Middle frontal gyrus (tissue), 1 donor: ENCODE data around the gene ABAT.

Source experiments
- DNase-seq: peaks from one replicate; pipeline ENCODE4 v3.0.0-alpha.2; 2015; ENCODE audit warnings: low spot score; ENCODE audit errors: extremely low spot score

Gene ABAT

GRCh38 chr16:8816967-8817655 lies 142.7 kb downstream of the ABAT start:
- no peak for DNase-seq

GRCh38 chr16:8818504-8819270 lies 144.3 kb downstream of the ABAT start:
- DNase-seq: no peak

- DNase-seq: no peak
These were observed 145.1 kb downstream of the ABAT start for GRCh38 chr16:8819411-8820034.

- no peak for DNase-seq
These were observed 148.0 kb downstream of the ABAT start for GRCh38 chr16:8822403-8822802.

GRCh38 chr16:8826278-8826879 lies 152.0 kb downstream of the ABAT start:
- DNase-seq: no peak

- DNase-seq: no peak
These were observed 154.2 kb downstream of the ABAT start for GRCh38 chr16:8828541-8829165.

- DNase-seq: no peak
These were observed 157.0 kb downstream of the ABAT start for GRCh38 chr16:8831450-8831849.

GRCh38 chr16:8831871-8832716 lies 157.7 kb downstream of the ABAT start:
- DNase-seq: no peak

GRCh38 chr16:8832717-8833105 lies 158.3 kb downstream of the ABAT start:
- DNase-seq: no peak
